Erythroblast (primary cell): Measurements from ENCODE around the gene LHFPL6.

Experiments used
- DNase-seq, 2 experiments: peaks; one replicate each; lab custom pipeline; 2025; lab: John Stamatoyannopoulos, UW
- GATA1 ChIP-seq: IDR thresholded peaks from 2 replicates; pipeline ENCODE4 v1.6.1; 2011; ENCODE audit warnings: low read depth, mild to moderate bottlenecking, control low read depth, low read length, moderate library complexity
- POLR2A ChIP-seq: IDR thresholded peaks from 2 replicates; pipeline ENCODE4 v1.6.1; 2011; ENCODE audit warnings: mild to moderate bottlenecking, low read length

The LHFPL6 gene

GRCh38 chr13:39468306-39468705 is 134.7 kb downstream of the LHFPL6 start:
- DNase-seq: no peak
- TF ChIP-seq GATA1: no peak
- no peak for TF ChIP-seq POLR2A

- no peak for DNase-seq
- TF ChIP-seq POLR2A (no peak), GATA1 (no peak)
Measured at GRCh38 chr13:39463611-39464010, 139.4 kb downstream of the LHFPL6 start.

DNA sequence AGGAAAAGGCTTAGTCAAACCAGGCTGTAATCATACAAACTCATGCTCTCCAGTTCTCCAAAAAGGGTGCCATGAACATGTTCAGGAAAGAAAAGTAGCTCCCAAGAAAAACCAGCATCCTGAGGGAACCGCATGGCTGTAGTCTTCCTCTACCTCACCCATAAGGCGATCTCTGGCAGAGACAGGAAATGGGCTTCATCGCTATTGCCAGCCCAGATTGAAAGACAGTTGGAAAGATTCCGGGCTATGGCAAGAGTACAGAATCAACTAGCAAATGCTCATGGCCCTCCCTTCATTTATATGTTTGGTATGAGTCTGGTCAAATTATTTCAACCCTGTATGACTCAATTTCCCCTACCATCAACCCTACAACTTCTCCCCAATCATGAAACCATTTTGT is 140.1 kb downstream of the LHFPL6 start:
- TF ChIP-seq POLR2A (no peak), GATA1 (no peak)
- DNase-seq: no peak

DNA sequence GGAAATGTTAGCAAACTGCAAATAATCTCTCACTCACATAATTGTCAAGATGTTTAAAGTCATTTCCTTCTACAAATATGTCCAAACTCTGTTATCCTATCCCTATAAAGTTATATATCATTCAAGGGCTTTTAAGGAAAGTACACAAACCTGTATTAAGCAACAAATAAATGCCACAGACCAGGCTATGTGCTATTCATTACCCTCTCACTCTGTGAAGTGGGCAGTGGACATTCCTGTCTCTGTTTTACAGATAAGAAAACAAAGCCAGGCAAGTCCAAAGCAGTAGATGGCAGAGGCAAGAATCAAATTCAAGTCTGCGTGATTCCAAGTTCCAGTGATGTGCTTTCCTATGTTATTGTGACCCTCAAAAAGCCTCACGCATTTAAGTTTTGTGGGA is 140.6 kb downstream of the LHFPL6 start:
- DNase-seq: no peak
- TF ChIP-seq POLR2A: no peak
- no peak for TF ChIP-seq GATA1

GRCh38 chr13:39461685-39462266 is 141.2 kb downstream of the LHFPL6 start:
- TF ChIP-seq GATA1: no peak
- no peak for DNase-seq

DNA sequence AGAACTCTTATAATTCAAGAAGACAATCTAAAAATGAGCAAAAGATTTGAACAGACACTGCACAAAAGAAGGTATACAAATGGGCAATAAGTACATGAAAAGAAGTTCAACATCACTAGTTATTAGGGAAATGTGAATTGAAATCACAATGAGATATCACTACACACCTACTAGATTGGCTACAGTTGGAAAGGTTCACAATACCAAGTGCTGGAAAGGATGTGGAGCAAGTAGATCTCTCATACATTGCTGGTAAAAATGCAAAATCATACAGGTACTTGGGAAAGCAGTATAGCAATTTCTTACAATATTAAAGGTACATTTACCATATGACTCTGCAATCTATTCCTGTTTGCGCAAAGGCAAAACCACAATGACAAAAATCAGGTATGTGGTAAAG is 145.7 kb downstream of the LHFPL6 start:
- TF ChIP-seq POLR2A (no peak), GATA1 (no peak)

DNA sequence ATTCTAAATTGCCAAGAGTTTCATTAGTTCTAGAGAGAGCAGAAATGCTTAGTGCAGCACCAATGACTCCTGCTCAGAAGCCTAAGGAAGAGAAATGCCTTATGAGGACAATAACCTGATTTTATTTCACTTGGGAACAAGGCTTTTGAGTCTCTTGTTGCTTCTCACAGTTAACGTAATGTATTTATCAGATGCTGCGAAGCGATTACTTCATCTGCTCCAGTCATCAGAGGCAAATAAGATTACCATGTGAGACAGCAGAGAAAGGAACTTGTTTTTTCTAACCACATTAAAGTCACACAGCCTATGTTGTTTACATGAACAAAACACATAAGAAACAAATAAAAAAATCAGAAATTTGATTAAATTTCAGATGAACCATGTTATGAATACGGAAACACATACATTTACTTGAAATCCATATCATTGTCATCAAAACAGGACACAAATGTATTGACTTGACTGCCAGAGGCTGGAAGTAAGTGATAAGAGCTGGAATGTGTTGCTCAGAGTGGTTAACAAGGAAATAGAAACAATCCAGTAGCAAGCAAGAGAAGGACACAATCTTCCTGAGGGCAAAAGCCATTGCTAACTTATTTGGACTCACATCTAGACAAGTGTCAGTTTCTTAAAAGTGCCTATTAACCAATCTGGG is 147.3 kb downstream of the LHFPL6 start:
- peak in 1 of 2 experiments; percentile 14 for DNase-seq
- no peak for TF ChIP-seq POLR2A
- TF ChIP-seq GATA1: no peak

More for the DNA sequence above, 145.7 kb downstream of the LHFPL6 start:
- DNase-seq: no peak

GRCh38 chr13:39452834-39453233 is 150.2 kb downstream of the LHFPL6 start:
- DNase-seq: no peak
- TF ChIP-seq POLR2A: no peak
- TF ChIP-seq GATA1: no peak

DNA sequence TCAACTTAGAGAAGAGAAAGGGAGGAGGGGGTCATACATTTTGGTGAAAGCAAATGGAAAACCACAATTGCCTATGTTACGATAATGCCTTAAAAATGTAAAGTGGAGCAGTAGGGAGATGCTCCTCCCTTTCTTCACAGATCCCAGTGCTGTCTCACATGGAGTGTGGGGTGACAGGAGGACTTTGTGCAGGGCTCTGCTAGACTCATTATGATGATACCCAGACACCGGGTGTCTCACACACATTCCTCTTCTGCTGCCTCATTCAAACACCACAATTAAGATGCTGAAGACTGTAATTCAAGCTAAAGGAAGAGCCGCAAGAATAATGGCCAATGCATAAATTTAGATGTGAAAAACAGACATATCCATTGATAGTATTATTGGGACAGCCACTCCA is 150.6 kb downstream of the LHFPL6 start:
- TF ChIP-seq GATA1 (no peak), POLR2A (no peak)
- DNase-seq: no peak

DNA sequence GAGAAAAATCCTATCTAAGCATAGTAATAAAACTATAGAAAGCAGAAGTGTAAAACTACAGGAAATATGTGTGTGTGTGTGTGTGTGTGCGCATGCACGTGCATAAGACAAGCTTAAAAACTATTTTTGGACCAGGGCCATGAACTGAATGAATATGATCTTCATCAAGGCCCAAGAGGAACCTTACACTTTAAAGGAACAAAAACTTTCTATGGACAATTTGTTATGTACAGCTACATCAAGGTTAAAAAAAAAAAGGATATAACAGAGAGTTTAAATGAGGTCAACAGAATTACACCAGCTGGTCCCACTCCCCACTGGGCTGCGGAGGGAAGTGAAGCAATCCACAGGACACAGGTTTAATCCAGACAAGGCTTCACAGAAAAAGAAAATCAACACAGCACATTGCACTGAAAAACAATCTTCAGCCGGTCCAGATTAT is 151.1 kb downstream of the LHFPL6 start:
- no peak for DNase-seq
- no peak for TF ChIP-seq GATA1
- no peak for TF ChIP-seq POLR2A

GRCh38 chr13:39451301-39451700 is 151.7 kb downstream of the LHFPL6 start:
- TF ChIP-seq GATA1: no peak
- no peak for TF ChIP-seq POLR2A
- peak; percentile 23 to 43 for DNase-seq

GRCh38 chr13:39450176-39450575 is 152.8 kb downstream of the LHFPL6 start:
- TF ChIP-seq POLR2A (no peak), GATA1 (no peak)
- DNase-seq: no peak

GRCh38 chr13:39448834-39449233 is 154.2 kb downstream of the LHFPL6 start:
- no peak for TF ChIP-seq POLR2A
- TF ChIP-seq GATA1: no peak
- DNase-seq: no peak

DNA sequence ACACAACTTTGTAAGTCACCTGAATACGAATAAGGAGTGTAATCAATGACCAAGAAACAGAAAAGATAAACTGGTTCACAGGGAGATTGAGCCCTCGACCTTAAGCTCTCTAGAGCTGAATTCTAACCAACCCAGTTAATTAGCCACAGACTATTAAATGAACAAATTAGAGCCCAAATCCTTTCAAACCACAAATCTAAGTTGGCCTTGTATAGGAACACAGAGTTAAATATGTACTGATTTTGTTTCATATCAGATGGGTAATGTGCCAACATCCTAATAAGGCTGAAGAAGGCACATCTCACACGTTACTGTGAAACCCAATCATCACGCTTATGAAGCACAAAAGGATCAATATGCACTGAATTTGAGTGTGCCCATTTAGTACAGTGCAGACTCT is 156.1 kb downstream of the LHFPL6 start:
- DNase-seq: peak; percentile 9 to 47
- TF ChIP-seq GATA1 (no peak), POLR2A (no peak)

GRCh38 chr13:39444866-39445265 is 158.1 kb downstream of the LHFPL6 start:
- TF ChIP-seq POLR2A (no peak), GATA1 (no peak)
- DNase-seq: peak; percentile 20 to 76
